HUES64 (cell line): Measurements from ENCODE around the gene SCFD2.
A peak's percentile ranks its signal among the peaks of the same experiment; 100 is the strongest.

Experiments
- H3K27ac ChIP-seq: 2 replicates; pipeline ENCODE4 v1.7.0; 2013; ENCODE audit warnings: low read depth, low read length, inconsistent platforms
- H3K27me3 ChIP-seq: 2 replicates; pipeline ENCODE4 v1.6.1; 2013; ENCODE audit warnings: mild to moderate bottlenecking, low read length; ENCODE audit not compliant: insufficient read depth
- H3K36me3 ChIP-seq: 2 replicates; pipeline ENCODE4 v1.6.1; 2013; ENCODE audit warnings: mild to moderate bottlenecking, low read length; ENCODE audit not compliant: insufficient read depth
- H3K4me1 ChIP-seq: 2 replicates; pipeline ENCODE4 v1.6.1; 2013; ENCODE audit warnings: mild to moderate bottlenecking, low read length, moderate library complexity; ENCODE audit not compliant: insufficient read depth
- H3K4me3 ChIP-seq: 2 replicates; pipeline ENCODE4 v1.5.1; 2013; ENCODE audit warnings: mild to moderate bottlenecking, low read length, moderate library complexity
- H3K9ac ChIP-seq: 2 replicates; pipeline ENCODE4 v1.6.1; 2013; ENCODE audit warnings: mild to moderate bottlenecking, low read depth, low read length
- H3K9me3 ChIP-seq: 2 replicates; pipeline ENCODE4 v1.6.1; 2013; ENCODE audit warnings: low read depth, low read length; ENCODE audit not compliant: insufficient read depth
- WGBS: fragments of 150-250, 120-280 bp; methylation state at CpG from one replicate; pipeline ENCODE4 v1.1.7; 2013; ENCODE audit warnings: missing lambda C conversion rate; 5-methylcytosine and 5-hydroxymethylcytosine counted together

SCFD2 gene

DNA sequence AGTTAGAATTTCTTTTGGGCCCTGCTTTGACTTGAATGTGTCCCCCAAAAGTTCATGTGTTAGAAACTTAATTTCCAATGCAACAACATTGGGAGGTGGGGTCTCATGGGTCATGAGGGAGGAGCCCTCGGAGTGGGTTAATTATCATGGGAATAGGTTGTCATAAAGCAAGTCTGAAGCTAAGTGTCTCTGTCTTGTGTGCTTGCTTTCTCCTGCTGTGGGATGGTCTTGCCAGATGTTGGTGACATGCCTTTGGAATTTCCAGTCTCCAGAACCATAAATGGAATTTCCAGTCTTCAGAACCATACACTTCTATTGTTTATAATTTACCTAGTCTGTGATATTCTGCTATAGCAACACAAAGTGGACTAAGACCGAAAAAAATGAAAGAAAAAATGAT is 432.1 kb downstream of the SCFD2 start:
- H3K9ac ChIP-seq: no peak overlapping the region
- no peak overlapping the region for H3K27ac ChIP-seq
- no peaks in the 10 kb centered on the region for H3K36me3 ChIP-seq
- WGBS: 96% methylated on average over 2 of the region's 2 CpGs
- no peaks in the 10 kb centered on the region for H3K9me3 ChIP-seq
- H3K27me3 ChIP-seq: no peaks in the 10 kb centered on the region
- H3K4me3 ChIP-seq: no peak overlapping the region
- H3K4me1 ChIP-seq: 0 out of 2 replicates have a peak, but pooled peaks cover 5% of the 10 kb centered on the region

DNA sequence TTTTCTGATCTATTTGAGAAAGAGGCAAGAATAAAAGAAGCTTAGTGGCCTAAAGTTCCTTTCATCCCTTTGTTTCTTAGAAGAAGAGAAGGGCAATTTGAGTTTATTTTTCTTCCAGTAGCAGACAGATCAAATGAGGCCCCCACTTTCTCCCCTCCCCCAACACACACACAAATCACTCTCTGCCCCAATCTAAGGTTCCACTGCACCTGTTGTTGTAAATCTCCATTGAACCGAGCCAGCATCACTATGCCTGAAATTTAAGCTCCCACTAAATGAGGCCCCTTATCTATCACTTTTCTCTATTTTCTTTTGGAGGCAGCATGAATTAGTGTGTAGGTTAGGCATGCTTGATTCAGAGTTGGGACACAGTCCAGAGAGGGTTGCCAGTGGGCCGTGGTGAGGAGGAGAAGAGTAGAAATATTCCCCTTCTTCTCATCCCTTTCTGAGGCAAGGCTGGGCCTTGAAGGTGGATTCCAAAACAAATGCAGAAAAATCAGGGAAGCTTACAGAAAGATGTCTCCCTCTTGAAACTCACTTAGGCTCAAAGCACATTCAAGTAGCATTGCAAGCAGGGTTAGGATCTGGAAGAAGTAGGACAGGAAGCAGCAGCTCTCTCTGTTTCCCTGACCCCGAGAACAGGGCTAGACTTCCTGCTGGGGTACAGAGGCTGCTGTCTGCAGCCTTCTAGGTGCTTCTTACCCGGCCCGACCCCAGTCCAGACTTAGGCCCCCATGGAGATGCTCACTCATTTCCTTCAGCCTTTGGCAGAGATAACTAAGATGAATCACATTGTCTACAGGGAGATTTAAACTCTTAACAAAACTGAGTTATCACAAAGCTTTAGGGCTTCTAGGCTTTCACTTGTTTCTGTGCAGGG is 433.0 kb downstream of the SCFD2 start:
- no peaks in the 10 kb centered on the region for H3K9me3 ChIP-seq
- WGBS: 85% methylated on average over 5 of the region's 5 CpGs
- no peaks in the 10 kb centered on the region for H3K36me3 ChIP-seq
- H3K27me3 ChIP-seq: no peaks in the 10 kb centered on the region
- H3K27ac ChIP-seq: no peak overlapping the region
- H3K4me1 ChIP-seq: 0 out of 2 replicates have a peak, but pooled peaks cover 5% of the 10 kb centered on the region
- no peak overlapping the region for H3K4me3 ChIP-seq
- no peak overlapping the region for H3K9ac ChIP-seq

DNA sequence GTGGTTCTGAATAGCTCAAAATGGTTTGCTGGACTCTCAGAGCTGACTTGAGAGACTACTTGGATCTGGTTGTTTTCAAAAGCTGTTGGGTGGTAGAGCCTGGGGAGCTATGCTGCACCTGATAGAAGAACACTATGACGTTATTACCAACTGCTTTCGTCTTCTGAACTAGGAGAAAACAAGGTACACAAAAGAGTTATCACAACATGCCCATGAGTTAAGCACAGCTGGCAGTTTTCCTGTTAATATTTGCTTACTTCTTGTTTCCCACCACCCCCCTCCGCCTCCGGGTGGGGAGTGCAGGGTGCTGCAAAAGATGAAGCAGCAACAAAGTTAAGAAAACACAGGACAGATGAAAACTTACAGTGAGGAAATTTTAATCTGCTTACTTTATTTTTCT is 434.6 kb downstream of the SCFD2 start:
- H3K27me3 ChIP-seq: no peaks in the 10 kb centered on the region
- H3K36me3 ChIP-seq: no peaks in the 10 kb centered on the region
- no peaks in the 10 kb centered on the region for H3K9me3 ChIP-seq
- H3K4me3 ChIP-seq: no peak overlapping the region
- peaks cover 15% of the 10 kb centered on the region; the same call in 1 of the 2 replicates for H3K4me1 ChIP-seq
- no peak overlapping the region for H3K9ac ChIP-seq
- no peak overlapping the region for H3K27ac ChIP-seq
- 86% methylated on average over 4 of the region's 4 CpGs for WGBS

DNA sequence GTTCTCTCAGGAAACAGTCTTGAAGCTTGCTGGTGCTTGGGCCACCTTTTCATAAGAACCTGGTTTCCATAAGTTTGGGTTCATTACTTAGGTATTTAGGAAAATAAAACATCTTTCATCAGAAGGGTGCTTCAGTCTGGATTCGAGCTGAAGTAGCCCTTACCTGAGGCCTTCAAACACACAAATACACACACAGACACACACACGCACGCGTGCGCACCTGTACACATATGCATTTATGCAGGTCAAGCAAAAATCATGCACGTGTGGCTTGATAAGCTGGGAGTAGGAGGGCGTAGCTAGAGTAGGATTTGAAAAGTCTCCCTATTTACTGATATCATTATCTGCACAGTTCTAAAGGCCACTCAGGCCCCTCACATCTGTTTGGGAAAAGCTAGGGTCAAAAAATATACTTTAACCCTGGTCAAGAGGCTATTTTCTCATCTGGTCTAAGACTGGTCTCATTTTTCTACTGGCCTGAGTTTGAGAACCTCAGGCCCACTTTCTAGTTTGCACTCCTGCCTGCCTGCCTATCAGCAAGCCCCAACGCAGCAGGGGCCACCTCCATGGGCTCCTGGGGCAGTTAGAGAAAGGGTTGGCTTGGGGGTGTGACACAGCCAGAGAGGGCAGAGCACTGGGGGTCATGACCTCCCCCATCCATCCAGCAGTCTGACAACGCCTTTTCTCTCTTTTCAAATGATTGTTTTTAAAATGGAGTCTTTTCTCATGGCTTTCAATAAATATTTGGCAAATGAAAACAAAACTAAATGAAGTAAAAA is 439.5 kb downstream of the SCFD2 start:
- Histone ChIP-seq H3K9ac (no peak overlapping the region), H3K4me1 (peaks cover 21% of the 10 kb centered on the region), H3K27me3 (no peaks in the 10 kb centered on the region), H3K4me3 (no peak overlapping the region), H3K27ac (peak overlapping the region; percentile 46), H3K36me3 (no peaks in the 10 kb centered on the region), H3K9me3 (no peaks in the 10 kb centered on the region)
- WGBS: 83% methylated on average over 8 of the region's 9 CpGs

DNA sequence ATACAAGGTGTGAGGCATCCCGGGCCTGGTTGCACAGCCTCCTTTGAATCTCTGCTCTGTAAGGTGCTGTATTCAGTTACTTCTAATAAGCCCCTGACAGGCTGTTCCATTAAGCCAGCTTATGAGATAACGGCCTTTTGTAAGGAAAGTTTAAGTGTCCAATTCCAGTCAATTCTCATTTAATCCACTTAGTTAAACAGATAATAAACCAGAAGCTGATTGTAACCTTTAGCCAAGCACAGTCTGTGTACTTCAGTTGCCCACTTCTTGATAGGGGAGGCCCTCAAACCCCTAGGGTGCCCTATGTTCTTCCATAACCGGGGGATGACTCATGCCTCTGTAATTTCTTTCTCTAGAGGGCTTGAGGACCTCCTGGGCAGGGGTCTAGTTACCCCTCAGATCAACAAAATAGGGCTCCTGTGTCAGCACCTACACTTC is 440.3 kb downstream of the SCFD2 start:
- Histone ChIP-seq H3K4me1 (peaks cover 21% of the 10 kb centered on the region), H3K27me3 (no peaks in the 10 kb centered on the region), H3K4me3 (no peak overlapping the region), H3K36me3 (no peaks in the 10 kb centered on the region), H3K27ac (peak overlapping the region; percentile 54), H3K9ac (peak overlapping the region; percentile 7; the same call in 1 of the 2 replicates), H3K9me3 (no peaks in the 10 kb centered on the region)
- WGBS: 64% methylated on average over 3 of the region's 3 CpGs

DNA sequence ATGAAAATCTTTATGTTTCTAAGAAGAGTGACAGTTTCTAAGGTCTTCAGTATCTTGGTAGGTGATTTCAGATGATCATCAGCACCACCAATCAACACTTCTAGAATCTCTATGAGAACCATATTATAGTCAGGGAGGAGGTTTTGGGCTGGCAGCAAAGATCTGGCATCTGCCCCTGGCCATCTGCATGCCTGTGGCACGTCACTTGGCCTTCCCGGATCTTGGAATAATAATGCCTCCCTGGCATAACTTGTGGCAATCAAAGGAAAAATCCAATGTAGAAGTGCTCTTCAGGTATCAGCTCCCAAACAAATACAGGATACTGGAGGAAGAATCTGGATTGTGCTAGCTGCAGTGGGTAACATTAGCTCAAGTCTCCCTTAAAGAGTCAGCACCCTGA is 446.4 kb downstream of the SCFD2 start:
- Histone ChIP-seq H3K9ac (no peak overlapping the region), H3K27me3 (no peaks in the 10 kb centered on the region), H3K36me3 (no peaks in the 10 kb centered on the region), H3K4me3 (no peak overlapping the region), H3K27ac (no peak overlapping the region), H3K4me1 (no peaks in the 10 kb centered on the region), H3K9me3 (no peaks in the 10 kb centered on the region)
- 90% methylated on average over 2 of the region's 2 CpGs for whole genome bisulfite sequencing

DNA sequence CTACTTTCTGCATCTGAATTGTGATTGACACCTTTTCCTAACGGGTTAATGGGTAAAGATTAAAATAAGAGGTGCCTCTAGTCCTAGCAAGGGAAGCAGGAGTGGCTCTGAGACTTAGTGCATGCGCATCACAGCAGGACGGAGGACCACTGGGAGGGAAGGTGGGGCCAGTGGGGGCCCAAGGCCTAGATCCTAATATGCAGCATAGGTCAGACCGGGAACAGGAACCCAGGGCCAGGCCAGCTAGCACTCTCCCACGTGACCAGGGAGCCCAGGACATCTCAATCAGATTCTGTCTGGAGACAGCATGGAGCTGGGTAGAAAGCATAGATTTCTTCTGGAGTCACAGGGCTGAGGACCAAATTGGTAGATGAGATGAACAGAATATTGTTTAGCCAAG is 448.0 kb downstream of the SCFD2 start:
- 57% methylated on average over 5 of the region's 5 CpGs for WGBS
- Histone ChIP-seq H3K4me3 (no peak overlapping the region), H3K27me3 (no peaks in the 10 kb centered on the region), H3K9ac (no peak overlapping the region), H3K27ac (no peak overlapping the region), H3K36me3 (no peaks in the 10 kb centered on the region), H3K4me1 (no peaks in the 10 kb centered on the region), H3K9me3 (no peaks in the 10 kb centered on the region)

DNA sequence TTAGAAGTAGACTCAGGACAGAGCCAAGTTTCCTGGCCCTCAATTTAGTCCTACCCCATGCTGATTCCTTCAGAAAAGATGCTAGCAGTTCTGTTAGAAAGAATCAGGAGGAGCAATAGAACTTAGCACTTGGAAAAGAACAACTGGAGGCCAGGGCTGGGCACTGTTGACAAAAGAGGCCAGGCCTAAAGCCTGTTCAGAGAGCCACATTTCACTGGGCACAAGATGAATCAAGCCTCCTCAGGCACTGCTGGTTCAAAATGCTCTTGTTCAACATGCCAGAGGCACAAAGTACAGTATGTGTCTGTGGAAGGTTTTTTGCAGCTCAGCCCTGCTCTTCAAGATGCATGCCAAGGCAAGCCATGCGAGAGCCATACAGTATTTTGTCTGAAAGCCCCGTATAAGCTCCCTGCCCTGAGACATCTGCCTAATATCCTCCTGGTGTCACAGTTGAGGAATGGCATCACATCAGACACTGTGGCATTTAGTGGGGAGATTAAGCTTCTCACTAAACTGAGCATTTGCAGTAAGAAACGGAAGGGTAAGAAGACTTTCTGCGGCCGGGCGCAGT is 450.0 kb downstream of the SCFD2 start:
- H3K36me3 ChIP-seq: no peaks in the 10 kb centered on the region
- H3K27me3 ChIP-seq: no peaks in the 10 kb centered on the region
- no peak overlapping the region for H3K9ac ChIP-seq
- peaks cover 5% of the 10 kb centered on the region for H3K4me1 ChIP-seq
- WGBS: 92% methylated on average over 6 of the region's 6 CpGs
- no peak overlapping the region for H3K4me3 ChIP-seq
- no peak overlapping the region for H3K27ac ChIP-seq
- H3K9me3 ChIP-seq: no peaks in the 10 kb centered on the region

DNA sequence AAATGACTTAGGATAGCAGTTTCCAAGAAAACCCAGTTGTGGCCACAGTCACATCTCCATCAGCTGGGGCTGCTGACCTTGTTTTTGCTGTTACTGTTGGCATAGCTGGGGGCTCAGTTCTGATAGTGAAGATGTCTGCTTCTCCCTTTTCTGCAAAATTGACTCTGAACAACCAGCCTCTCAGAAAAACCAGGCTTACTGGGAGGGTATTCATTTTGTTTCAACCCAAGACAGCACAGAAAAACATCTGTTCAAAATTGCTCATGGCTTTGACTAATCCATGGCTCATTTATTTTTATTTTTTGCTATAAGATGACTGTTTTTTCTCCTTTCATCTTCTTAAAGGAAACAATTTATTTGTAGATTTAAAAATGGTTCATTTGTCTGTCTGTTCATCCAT is 450.7 kb downstream of the SCFD2 start:
- Histone ChIP-seq H3K27ac (no peak overlapping the region), H3K9ac (no peak overlapping the region), H3K9me3 (no peaks in the 10 kb centered on the region), H3K27me3 (no peaks in the 10 kb centered on the region), H3K4me3 (no peak overlapping the region), H3K36me3 (no peaks in the 10 kb centered on the region), H3K4me1 (peaks cover 5% of the 10 kb centered on the region)

DNA sequence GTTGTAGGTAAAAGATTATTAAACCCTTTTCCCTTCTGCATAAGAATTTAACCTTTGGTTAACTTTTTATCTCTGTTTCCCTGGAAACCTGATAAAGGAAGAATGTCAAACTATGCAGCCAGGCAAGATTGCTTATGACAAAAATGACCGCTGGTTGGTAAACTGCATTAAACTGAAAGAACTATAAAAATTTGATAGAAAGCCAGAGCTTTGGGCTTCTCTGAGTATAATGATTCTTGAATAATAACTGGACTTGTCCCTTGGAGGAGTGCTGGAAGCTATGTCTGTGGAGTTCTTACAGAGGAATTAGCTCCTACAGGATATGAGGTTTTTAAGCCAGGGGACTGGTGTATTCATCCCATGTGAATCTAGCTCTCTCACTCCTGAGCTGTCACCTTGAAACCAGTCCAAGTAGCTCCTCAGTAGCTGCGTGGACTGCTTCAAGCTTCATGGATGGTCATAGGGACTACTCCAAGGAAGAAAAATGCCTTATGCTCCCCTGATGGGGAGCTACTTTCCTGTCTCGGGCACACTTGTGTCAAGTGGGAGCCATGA is 451.7 kb downstream of the SCFD2 start:
- Histone ChIP-seq H3K9me3 (no peaks in the 10 kb centered on the region), H3K9ac (no peak overlapping the region), H3K27ac (no peak overlapping the region), H3K27me3 (no peaks in the 10 kb centered on the region), H3K36me3 (no peaks in the 10 kb centered on the region), H3K4me1 (peaks cover 10% of the 10 kb centered on the region), H3K4me3 (no peak overlapping the region)
- 91% methylated on average over 3 of the region's 3 CpGs for WGBS

DNA sequence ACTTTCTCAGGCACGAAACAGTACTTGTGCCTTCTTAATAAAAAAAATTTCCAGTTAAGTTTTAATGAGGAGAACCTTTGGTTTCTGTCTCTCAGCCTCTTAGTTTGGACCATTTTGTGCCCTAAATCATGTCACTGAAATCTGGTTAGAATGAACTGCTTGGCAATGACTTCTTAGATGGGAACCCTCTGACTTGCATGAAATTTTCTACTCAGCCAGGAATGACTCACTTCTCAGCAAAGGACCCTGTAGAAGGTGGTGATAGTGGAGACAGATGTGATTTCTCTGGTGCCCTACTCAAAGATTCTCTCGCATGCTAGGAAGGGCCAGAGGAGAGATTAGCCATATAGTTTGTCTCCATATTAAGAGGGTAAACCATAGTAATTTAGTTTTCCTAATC is 453.3 kb downstream of the SCFD2 start:
- peaks cover 12% of the 10 kb centered on the region for H3K4me1 ChIP-seq
- WGBS: 94% methylated on average over 2 of the region's 2 CpGs
- H3K4me3 ChIP-seq: no peak overlapping the region
- H3K9ac ChIP-seq: no peak overlapping the region
- H3K9me3 ChIP-seq: no peaks in the 10 kb centered on the region
- no peaks in the 10 kb centered on the region for H3K27me3 ChIP-seq
- no peaks in the 10 kb centered on the region for H3K36me3 ChIP-seq
- H3K27ac ChIP-seq: no peak overlapping the region
